GM19025 (cell line): ENCODE data around the gene PRDM5.

Experiments used
- ATAC-seq: cut with Tn5 transposase; IDR thresholded peaks from one replicate; pipeline ENCODE4 v1.9.1; 2021; ENCODE audit warnings: mild to moderate bottlenecking, low read depth, moderate library complexity; ENCODE audit not compliant: unreplicated experiment

Gene PRDM5

GRCh38 chr4:120916937-120917336 lies 5.6 kb downstream of the PRDM5 start:
- no peak for ATAC-seq

DNA sequence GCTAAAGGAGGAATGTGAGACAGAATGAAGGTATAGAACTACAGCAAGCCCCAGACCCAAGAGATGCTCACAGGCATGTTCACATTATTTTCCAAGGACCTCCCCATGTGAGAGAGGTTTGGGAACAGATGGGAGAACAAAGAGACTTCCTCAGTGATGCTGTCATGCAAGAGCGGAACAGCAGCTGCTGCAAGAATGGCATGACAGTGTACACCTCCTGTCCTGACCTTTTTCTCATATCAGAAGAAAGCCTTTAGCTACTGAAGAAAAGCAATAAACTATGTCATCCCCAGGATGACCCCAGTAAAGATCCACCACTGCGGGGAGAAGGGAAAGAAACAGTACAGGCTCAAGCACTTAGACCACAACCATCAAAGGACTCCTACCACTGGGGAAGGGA lies 7.2 kb downstream of the PRDM5 start:
- ATAC-seq, result no peak

GRCh38 chr4:120903419-120903818 lies 19.1 kb downstream of the PRDM5 start:
- ATAC-seq, result no peak

GRCh38 chr4:120902925-120903324 lies 19.6 kb downstream of the PRDM5 start:
- ATAC-seq, result no peak

DNA sequence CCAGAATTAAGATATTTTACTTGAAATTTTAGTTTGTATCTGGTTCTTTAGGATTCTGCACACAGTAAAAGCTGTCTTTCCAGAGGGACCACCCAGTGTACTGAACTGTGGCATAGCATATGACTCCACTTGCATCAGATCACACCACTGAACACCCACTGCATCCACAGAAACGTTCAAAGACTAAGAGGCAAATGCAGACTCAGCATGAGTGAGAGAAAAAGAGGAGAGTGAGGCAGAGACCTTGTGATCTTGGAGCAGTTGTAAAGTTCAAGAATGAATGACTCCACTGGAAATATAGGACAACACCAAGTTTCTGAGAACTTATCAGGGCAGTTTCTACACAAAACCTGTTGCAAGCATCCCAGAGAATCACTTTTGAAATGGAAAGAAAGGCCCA lies 20.8 kb downstream of the PRDM5 start:
- ATAC-seq, result no peak

DNA sequence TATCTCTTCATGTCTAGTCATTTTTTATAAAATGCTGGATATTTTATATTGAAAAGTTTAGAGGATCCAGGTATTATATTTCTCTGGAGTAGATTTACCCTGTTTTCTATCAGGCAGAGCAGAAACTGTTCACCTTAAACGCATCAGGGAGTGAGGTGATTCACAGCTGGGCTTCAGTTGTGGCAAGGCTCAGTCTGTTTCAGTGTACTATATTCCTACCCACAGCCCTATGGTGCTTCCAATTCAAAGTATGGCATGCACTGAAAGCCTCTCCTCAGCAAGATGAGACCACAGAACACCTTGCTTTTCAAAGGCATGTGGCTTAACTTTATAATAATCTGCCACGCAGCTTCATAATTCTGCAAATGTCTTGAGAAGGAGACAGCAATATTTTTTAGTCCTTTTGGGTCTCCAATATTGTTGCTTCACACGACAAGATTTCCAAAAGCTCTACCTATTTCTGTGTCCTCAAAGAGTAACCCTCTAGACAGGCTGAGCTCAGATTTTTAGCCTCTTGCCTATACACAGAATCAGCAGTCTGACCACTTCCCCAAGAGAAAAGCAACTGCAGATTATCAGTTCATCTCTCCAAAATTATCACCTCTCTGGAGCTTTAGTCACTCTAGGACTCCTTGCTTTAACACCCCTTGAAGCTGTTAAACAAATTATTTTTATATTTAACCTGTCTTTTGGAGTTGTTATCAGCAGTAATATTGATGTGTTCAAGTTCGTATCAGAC lies 24.4 kb downstream of the PRDM5 start:
- ATAC-seq, result no peak

DNA sequence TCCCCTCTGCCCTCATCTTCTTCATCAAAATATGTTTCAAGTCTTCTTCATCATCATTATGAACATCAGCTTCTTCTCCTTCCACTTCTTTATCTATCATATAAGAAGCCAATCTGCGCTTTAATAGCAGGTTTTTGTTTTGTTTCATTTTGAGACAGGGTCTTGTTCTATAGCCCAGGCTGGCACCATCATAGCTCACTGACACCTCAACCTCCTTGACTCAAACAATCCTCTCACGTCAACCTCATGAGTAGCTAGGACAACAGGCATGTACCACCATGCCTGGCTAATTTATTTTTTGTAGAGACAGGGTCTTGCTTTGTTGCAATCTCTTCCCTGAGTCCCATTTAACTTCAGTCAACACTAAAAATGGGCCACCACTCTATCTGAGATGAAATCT lies 27.0 kb downstream of the PRDM5 start:
- no peak for ATAC-seq

- ATAC-seq, result no peak
Observed at GRCh38 chr4:120893314-120893713, 29.2 kb downstream of the PRDM5 start.

GRCh38 chr4:120886191-120886590 lies 36.3 kb downstream of the PRDM5 start:
- ATAC-seq, result no peak

DNA sequence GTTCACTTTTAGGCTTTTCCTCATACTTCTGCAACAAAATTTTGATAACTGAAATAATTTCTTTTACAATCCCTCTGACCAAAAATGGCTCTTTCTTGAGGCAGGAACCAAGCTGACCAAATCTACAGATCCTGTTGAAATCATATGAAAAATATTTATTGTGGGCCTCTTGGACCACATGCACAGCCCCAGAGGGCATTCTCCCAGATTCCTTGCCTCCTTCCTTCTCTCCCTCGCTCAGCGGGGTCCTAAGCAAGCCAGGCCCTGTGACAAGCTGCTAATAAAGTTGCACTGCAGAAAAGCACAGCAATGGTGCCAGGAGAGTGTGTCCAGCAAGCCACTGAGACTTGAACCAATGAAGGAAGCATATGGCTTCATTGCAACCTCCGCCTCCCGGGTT lies 40.7 kb downstream of the PRDM5 start:
- no peak for ATAC-seq

GRCh38 chr4:120881351-120881750 lies 41.2 kb downstream of the PRDM5 start:
- ATAC-seq, result no peak

DNA sequence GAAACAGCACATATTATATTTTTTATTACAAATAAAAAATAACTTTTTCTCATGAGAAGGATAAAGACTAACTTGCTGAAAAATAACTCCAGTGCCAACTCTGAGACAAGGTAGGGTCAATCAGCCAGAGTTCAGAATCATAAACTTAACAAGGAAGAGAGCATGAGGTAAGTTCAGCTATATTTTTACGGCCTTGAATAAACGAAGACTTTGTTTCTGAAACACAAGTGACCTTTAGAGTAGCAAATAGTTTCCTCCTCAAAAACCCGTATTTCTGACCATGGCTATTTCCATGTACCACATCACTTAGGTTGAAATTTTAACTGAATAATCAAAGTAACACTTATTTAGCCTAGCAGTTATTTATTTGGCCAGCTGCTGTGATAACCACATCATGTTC lies 45.5 kb downstream of the PRDM5 start:
- ATAC-seq, result no peak

DNA sequence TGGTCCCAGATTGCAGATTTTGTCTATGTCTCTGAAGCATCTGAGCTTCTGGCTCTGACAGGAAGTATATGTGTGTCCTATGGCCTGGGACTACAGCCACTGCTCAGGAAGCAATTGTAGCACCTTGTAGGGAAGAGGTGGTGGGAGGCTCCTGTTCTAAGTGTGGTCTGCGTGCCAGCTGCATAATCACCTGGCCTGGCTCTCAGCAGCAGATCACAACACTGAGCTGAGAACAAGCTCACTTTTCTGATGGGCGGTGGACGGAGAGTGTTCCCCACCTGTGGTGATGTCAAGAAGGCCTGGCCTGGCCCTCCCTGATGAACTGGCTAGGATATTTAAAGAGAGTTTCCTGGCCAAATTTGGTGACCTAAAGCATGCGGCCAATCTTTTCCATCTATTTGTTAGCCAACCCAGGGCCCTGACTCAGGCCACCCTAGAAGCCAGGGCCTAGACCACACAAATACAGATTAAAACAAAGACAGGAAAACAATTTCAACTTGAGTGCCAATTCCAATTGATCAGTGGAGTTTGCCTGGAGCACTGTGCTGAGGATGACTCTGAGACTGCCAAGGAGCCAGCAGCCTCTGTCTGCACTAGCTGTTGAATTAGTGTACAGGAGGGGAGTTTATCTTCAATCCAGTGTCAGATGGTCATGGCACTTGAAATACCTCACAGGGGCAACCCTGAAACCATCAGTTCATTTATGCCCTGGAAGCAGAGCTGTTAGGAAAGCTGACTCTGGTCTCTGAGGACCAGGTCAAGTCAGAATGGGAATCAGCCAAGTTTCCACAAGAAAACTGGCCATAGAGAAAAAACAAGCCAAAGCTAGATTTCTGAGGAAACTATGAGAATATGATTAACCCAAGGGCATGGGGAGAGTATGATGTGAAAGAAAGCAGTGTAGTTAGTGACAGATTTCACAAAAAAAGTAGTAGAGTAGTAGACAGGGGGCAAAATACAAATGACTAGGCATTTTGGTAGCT lies 47.4 kb downstream of the PRDM5 start:
- no peak for ATAC-seq

DNA sequence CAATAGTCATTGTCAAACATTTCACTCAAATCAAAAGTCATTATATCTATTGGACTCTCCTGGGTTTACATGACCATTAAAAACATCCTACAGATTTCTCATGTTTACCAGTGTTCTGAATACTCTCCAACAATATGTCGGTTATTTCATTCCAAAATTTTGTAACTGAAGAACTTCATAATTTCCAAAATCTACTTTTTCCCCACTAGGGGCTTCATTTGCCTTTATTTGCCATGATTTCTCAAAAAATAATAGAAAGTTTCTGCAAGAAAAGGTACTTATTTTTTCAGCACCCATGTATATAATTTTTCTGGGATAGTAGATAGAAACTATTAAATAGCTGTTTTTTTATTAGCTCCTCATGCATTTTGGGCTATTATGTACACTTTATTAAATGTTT lies 49.0 kb downstream of the PRDM5 start:
- ATAC-seq, result no peak

GRCh38 chr4:120871173-120871572 lies 51.4 kb downstream of the PRDM5 start:
- no peak for ATAC-seq

- ATAC-seq, result no peak
Observed at GRCh38 chr4:120870279-120870673, 52.2 kb downstream of the PRDM5 start.

GRCh38 chr4:120869613-120870278 lies 52.8 kb downstream of the PRDM5 start:
- no peak for ATAC-seq

DNA sequence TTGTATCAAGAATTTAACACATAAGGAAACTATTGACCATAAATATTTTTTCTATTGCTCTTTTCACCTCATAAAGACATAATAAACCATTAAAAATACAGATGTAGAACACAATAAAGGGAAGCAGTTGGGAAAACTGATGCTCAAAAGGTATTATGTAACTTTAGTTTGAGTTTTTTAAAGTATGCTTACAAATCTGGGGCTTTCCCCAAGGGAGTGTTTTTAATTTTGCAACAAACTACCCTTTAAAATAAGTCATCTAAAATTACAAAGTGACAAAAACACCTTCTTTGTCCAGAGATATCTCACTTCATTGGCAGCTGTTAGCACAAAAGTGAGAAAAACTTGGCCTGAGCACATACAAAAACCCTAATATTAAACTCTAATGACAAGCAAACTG lies 55.0 kb downstream of the PRDM5 start:
- ATAC-seq, result no peak

GRCh38 chr4:120865985-120866384 lies 56.5 kb downstream of the PRDM5 start:
- ATAC-seq, result no peak

DNA sequence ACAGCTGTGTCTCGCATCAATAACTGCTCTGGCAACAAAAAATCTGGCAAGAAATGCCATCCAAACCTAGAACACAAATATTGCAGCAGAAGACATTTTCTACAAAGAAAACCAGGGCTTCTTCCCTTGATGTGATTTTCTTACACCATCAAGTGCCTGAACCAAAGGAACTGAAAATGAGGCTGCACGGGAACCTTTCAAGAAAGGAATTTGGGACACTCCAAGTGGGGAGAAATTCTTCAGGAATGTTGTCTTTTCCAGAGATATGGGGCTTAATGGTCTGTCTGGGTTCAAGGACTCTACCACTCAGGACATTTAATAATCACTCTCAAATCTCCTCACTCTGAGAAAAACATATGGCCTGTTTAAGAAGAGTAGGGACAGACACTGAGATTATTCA lies 57.6 kb downstream of the PRDM5 start:
- no peak for ATAC-seq

- no peak for ATAC-seq
Observed at GRCh38 chr4:120862432-120862831, 60.1 kb downstream of the PRDM5 start.
